Vagina (tissue), 2 donors: Measurements from ENCODE around the gene XCR1. TPM values are rescaled to one million over a fixed set of nuclear protein-coding genes. Genes with fewer than 3 reads are reported as not detected.

Experiments
- DNase-seq, 2 donors: peaks; one replicate each; pipeline ENCODE4 v3.0.0-alpha.2; 2017; ENCODE audit errors: extremely low spot score in 2 of 2
- H3K27ac ChIP-seq: fragments of 200-600 bp; sonication (generic); one replicate; pipeline ENCODE4 v1.5.1; 2019
- H3K27me3 ChIP-seq: fragments of 200-600 bp; sonication (generic); one replicate; pipeline ENCODE4 v1.5.1; 2019
- H3K36me3 ChIP-seq, 2 donors: fragments of 200-600 bp; sonication (generic); one replicate each; pipeline ENCODE4 v1.5.1; 2017 to 2019
- H3K4me1 ChIP-seq: fragments of 200-600 bp; sonication (generic); one replicate; pipeline ENCODE4 v1.5.1; 2019
- H3K4me3 ChIP-seq, 2 donors: fragments of 200-600 bp; sonication (generic); 1 replicate in 1 of 2; 2 replicates in 1 of 2; pipeline ENCODE4 v1.5.1; 2016 to 2019
- H3K9me3 ChIP-seq: fragments of 200-600 bp; sonication (generic); one replicate; pipeline ENCODE4 v1.5.1; 2019
- POLR2A ChIP-seq, 2 donors: fragments of 450-650 bp; IDR thresholded peaks; one replicate each; pipeline ENCODE4 v1.6.1; 2017; ENCODE audit warnings: antibody characterized with exemption in 2 of 2, mild to moderate bottlenecking in 2 of 2, moderate library complexity in 2 of 2
- POLR2AphosphoS5 ChIP-seq, 2 donors: sonication (generic); formaldehyde crosslinking; IDR thresholded peaks; one replicate each; pipeline ENCODE4 v1.9.0; 2017; ENCODE audit warnings: antibody characterized with exemption in 2 of 2, mild to moderate bottlenecking in 2 of 2, low read depth in 1 of 2; ENCODE audit not compliant: insufficient read depth in 1 of 2
- intact Hi-C: fragments of 100-400 bp; cut with DNase I; formaldehyde crosslinking; loops from one replicate; pipeline ENCODE4 v1.15.1; 2023
- total RNA-seq: library from RNA; depleted of rRNA; stranded (reverse); fragments of >200 nt; gene quantifications from one replicate; pipeline ENCODE4 v1.2.3, GENCODE V29; 2016
- TF ChIP-seq, protein P1 (sequence below), 3 experiments: fragments of 450-650 bp in 2 of 3; fragments of 200-600 bp in 1 of 3; sonication (generic) in 1 of 3; IDR thresholded peaks; one replicate each; pipeline ENCODE4 v1.5.1; 2017 to 2019; ENCODE audit warnings: antibody characterized with exemption in 3 of 3, mild to moderate bottlenecking in 2 of 3, moderate library complexity in 2 of 3

XCR1 gene
- total RNA-seq, 1 donor from 2014 or later = not detected

GRCh38 chr3:45983770-45984169, 43.5 kb downstream of the XCR1 start:
- TF ChIP-seq POLR2A (IDR thresholded peaks at IDR 0.05) (no peak), POLR2AphosphoS5 (IDR thresholded peaks at IDR 0.05; ENCODE audit: insufficient read depth in 1 of 2, low read depth in 1 of 2) (no peak)
- TF ChIP-seq, protein P1, sequence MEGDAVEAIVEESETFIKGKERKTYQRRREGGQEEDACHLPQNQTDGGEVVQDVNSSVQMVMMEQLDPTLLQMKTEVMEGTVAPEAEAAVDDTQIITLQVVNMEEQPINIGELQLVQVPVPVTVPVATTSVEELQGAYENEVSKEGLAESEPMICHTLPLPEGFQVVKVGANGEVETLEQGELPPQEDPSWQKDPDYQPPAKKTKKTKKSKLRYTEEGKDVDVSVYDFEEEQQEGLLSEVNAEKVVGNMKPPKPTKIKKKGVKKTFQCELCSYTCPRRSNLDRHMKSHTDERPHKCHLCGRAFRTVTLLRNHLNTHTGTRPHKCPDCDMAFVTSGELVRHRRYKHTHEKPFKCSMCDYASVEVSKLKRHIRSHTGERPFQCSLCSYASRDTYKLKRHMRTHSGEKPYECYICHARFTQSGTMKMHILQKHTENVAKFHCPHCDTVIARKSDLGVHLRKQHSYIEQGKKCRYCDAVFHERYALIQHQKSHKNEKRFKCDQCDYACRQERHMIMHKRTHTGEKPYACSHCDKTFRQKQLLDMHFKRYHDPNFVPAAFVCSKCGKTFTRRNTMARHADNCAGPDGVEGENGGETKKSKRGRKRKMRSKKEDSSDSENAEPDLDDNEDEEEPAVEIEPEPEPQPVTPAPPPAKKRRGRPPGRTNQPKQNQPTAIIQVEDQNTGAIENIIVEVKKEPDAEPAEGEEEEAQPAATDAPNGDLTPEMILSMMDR (IDR thresholded peaks at IDR 0.05) = no peak
- no peak for DNase-seq
- H3K27ac ChIP-seq = peak overlapping the region; percentile 78
- peaks cover 73% of the 10 kb centered on the region for H3K4me1 ChIP-seq
- peaks cover 0 to 47% of the 10 kb centered on the region in 2 donors for H3K36me3 ChIP-seq
- no peak overlapping the region for H3K4me3 ChIP-seq
- H3K27me3 ChIP-seq = no peaks in the 10 kb centered on the region
- no peaks in the 10 kb centered on the region for H3K9me3 ChIP-seq
- intact Hi-C loops = no loop called here

GRCh38 chr3:45981346-45982074, 45.8 kb downstream of the XCR1 start:
- intact Hi-C loops = no loop called here
- Histone ChIP-seq H3K9me3 (no peaks in the 10 kb centered on the region), H3K4me3 (no peak overlapping the region), H3K27ac (peak overlapping the region; percentile 15), H3K4me1 (peaks cover 62% of the 10 kb centered on the region), H3K27me3 (no peaks in the 10 kb centered on the region), H3K36me3 (peaks cover 0 to 47% of the 10 kb centered on the region in 2 donors)
- TF ChIP-seq POLR2AphosphoS5 (IDR thresholded peaks at IDR 0.05; ENCODE audit: insufficient read depth in 1 of 2, low read depth in 1 of 2) (no peak), POLR2A (IDR thresholded peaks at IDR 0.05) (no peak)
- TF ChIP-seq, protein P1 (IDR thresholded peaks at IDR 0.05) = no peak
- no peak for DNase-seq

- DNase-seq = no peak
- Histone ChIP-seq H3K9me3 (no peaks in the 10 kb centered on the region), H3K4me1 (peaks cover 56% of the 10 kb centered on the region), H3K36me3 (peaks cover 0 to 47% of the 10 kb centered on the region in 2 donors), H3K4me3 (no peak overlapping the region), H3K27ac (peak overlapping the region; percentile 15), H3K27me3 (no peaks in the 10 kb centered on the region)
- intact Hi-C loops = no loop called here
- TF ChIP-seq POLR2A (IDR thresholded peaks at IDR 0.05) (no peak), POLR2AphosphoS5 (IDR thresholded peaks at IDR 0.05; ENCODE audit: insufficient read depth in 1 of 2, low read depth in 1 of 2) (no peak)
- TF ChIP-seq, protein P1 (IDR thresholded peaks at IDR 0.05) = no peak
Observed at GRCh38 chr3:45980819-45981218, 46.5 kb downstream of the XCR1 start.

DNA sequence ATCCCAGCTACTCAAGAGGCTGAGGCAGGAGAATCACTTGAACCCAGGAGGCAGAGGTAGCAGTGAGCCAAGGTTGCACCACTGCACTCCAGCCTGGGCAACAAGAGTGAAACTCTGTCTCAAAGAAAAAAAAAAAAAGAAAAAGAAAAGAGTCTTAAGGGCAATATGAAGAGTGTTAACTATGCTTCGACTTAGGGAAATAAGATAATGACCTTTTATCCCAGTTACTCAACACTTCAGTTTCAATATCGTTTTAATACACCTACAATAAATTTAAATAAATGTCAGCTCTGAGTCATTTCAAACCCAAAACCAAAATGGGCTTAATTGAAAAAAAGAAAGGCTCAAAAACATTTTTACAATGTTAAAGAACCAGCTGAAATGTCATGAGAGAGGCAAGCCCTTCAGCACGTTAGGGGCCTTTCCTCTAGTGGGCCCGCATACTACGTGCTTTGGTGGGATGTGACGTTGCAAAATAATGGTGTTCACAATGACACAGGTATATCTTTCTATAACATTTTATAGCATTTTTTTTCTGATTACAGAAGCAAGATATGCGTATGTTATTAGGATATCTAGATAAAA, 47.0 kb downstream of the XCR1 start:
- Histone ChIP-seq H3K9me3 (no peaks in the 10 kb centered on the region), H3K4me3 (no peak overlapping the region), H3K4me1 (peaks cover 56% of the 10 kb centered on the region), H3K36me3 (peaks cover 0 to 51% of the 10 kb centered on the region in 2 donors), H3K27me3 (no peaks in the 10 kb centered on the region), H3K27ac (peak overlapping the region; percentile 20)
- intact Hi-C loops = no loop called here
- DNase-seq = no peak
- no peak for TF ChIP-seq POLR2A (IDR thresholded peaks at IDR 0.05)
- no peak for TF ChIP-seq POLR2AphosphoS5 (IDR thresholded peaks at IDR 0.05; ENCODE audit: insufficient read depth in 1 of 2, low read depth in 1 of 2)
- TF ChIP-seq, protein P1 (IDR thresholded peaks at IDR 0.05) = no peak

- no peaks in the 10 kb centered on the region for H3K27me3 ChIP-seq
- TF ChIP-seq, protein P1 (IDR thresholded peaks at IDR 0.05) = no peak
- TF ChIP-seq POLR2AphosphoS5 (IDR thresholded peaks at IDR 0.05; ENCODE audit: insufficient read depth in 1 of 2, low read depth in 1 of 2) (no peak), POLR2A (IDR thresholded peaks at IDR 0.05) (no peak)
- H3K4me1 ChIP-seq = peaks cover 53% of the 10 kb centered on the region
- H3K27ac ChIP-seq = peak overlapping the region; percentile 20
- peaks cover 0 to 59% of the 10 kb centered on the region in 2 donors for H3K36me3 ChIP-seq
- intact Hi-C loops = no loop called here
- no peaks in the 10 kb centered on the region for H3K9me3 ChIP-seq
- DNase-seq = no peak
- no peak overlapping the region for H3K4me3 ChIP-seq
Observed at GRCh38 chr3:45979378-45979777, 47.9 kb downstream of the XCR1 start.
